T-helper 1 cell treated with Interleukin-12 subunit alpha and Interleukin-12 subunit beta and Interleukin-4 antibody, amounts not matched to agents 30 ng/mL and 1 ng/mL, for 36 hours (primary cell): ENCODE data around the gene MSTO1. TPM values are rescaled to one million over a fixed set of nuclear protein-coding genes. Genes with fewer than 3 reads are reported as not detected.
"Not testable (repeated sequence)": the region's sequence is repeated elsewhere in the genome, so short reads cannot be mapped to it uniquely, and the experiment has no call there.

ENCODE experiments used
- intact Hi-C: fragments of 100-400 bp; cut with micrococcal nuclease; formaldehyde crosslinking; loops from one replicate; pipeline ENCODE4 v1.15.1; 2024
- total RNA-seq: library from RNA; stranded (reverse); gene quantifications from 2 replicates; pipeline ENCODE4 v1.2.3, GENCODE V29; 2022

MSTO1 gene
- total RNA-seq = 76.0 and 82.4 TPM in 2 replicates

GRCh38 chr1:155609515-155610256 lies at the start of gene MSTO1:
Gene MSTO1 (plus strand): TSS chr1:155610218. CDS start chr1:155610249, 31 bp downstream.
- intact Hi-C loops = loop anchor here (1.0 to 2.0 kb wide), 3 partner anchors 79 to 301 kb away; partner anchors contain the start of genes DAP3, FDPS and YY1AP1

- intact Hi-C loops = loop anchor here (1.0 to 10.0 kb wide), 7 partner anchors 26 to 295 kb away; partner anchors contain the start of genes CLK2, FDPS, GON4L and HCN3
These were observed 48.0 kb upstream of the MSTO1 start for GRCh38 chr1:155561779-155562580.

- intact Hi-C loops = loop anchor here (1.0 to 10.0 kb wide), 7 partner anchors 26 to 295 kb away; partner anchors contain the start of genes CLK2, FDPS, GON4L and HCN3
These were observed 47.2 kb upstream of the MSTO1 start, which contains the start of gene ASH1L for GRCh38 chr1:155562581-155563376. Gene ASH1L (minus strand): TSS chr1:155562803. CDS start chr1:155521519, 41,284 bp downstream.

GRCh38 chr1:155563377-155564022 lies 46.5 kb upstream of the MSTO1 start:
- intact Hi-C loops = loop anchor here (5.0 to 10.0 kb wide), 5 partner anchors 59 to 294 kb away; partner anchors contain the start of genes CLK2, FDPS, GON4L and HCN3

GRCh38 chr1:155569988-155570592 lies 39.9 kb upstream of the MSTO1 start:
- intact Hi-C loops = loop anchor here (10.0 kb wide), 2 partner anchors 65 to 295 kb away; partner anchors contain the start of genes CLK2 and HCN3

GRCh38 chr1:155570593-155570990 lies 39.4 kb upstream of the MSTO1 start:
- intact Hi-C loops = no loop called here

- intact Hi-C loops = no loop called here
These were observed 35.9 kb upstream of the MSTO1 start for GRCh38 chr1:155574077-155574476.

- intact Hi-C loops = not testable (repeated sequence)
These were observed 34.4 kb upstream of the MSTO1 start for GRCh38 chr1:155575608-155576007.

- intact Hi-C loops = not testable (repeated sequence)
These were observed 26.2 kb upstream of the MSTO1 start for GRCh38 chr1:155583846-155584245.

GRCh38 chr1:155589282-155589681 lies 20.7 kb upstream of the MSTO1 start:
- intact Hi-C loops = not testable (repeated sequence)

- intact Hi-C loops = loop anchor here (1.0 kb wide), 1 partner anchor 267 kb away; no protein-coding TSS in a partner anchor
These were observed 19.3 kb upstream of the MSTO1 start for GRCh38 chr1:155590516-155591247.

GRCh38 chr1:155591770-155592169 lies 18.2 kb upstream of the MSTO1 start:
- intact Hi-C loops = loop anchor here (1.0 kb wide), 4 partner anchors 268 to 415 kb away; no protein-coding TSS in a partner anchor

GRCh38 chr1:155595877-155596474 lies 14.0 kb upstream of the MSTO1 start:
- intact Hi-C loops = not testable (repeated sequence)

- intact Hi-C loops = no loop called here
These were observed 13.2 kb upstream of the MSTO1 start for GRCh38 chr1:155596864-155597263.

GRCh38 chr1:155598842-155599331 lies 11.1 kb upstream of the MSTO1 start:
- intact Hi-C loops = no loop called here

GRCh38 chr1:155599828-155600572 lies 10.0 kb upstream of the MSTO1 start:
- intact Hi-C loops = not testable (repeated sequence)

- intact Hi-C loops = no loop called here
These were observed 2.3 kb upstream of the MSTO1 start for GRCh38 chr1:155607708-155608107.

GRCh38 chr1:155608888-155609225 lies 1.2 kb upstream of the MSTO1 start:
- intact Hi-C loops = no loop called here
